HG03354 (cell line): ENCODE measurements around the gene UFD1.
A peak's percentile ranks its signal among the peaks of the same experiment; 100 is the strongest.

Experiments used
- ATAC-seq: cut with Tn5 transposase; IDR thresholded peaks from one replicate; pipeline ENCODE4 v1.9.1; 2021; ENCODE audit warnings: mild to moderate bottlenecking; ENCODE audit not compliant: unreplicated experiment, poor library complexity, severe bottlenecking

Gene UFD1

GRCh38 chr22:19478901-19479354 lies at the start of gene UFD1:
Gene UFD1, minus strand, starts transcription at chr22:19479193. Its CDS starts 108 bp downstream, at chr22:19479085.
- peak; percentile 62 for ATAC-seq

GRCh38 chr22:19527861-19528417 lies 48.9 kb upstream of the UFD1 start:
- ATAC-seq, result no peak

GRCh38 chr22:19527321-19527721 lies 48.3 kb upstream of the UFD1 start:
- ATAC-seq, result no peak

- no peak for ATAC-seq
Measured at GRCh38 chr22:19526702-19527111, 47.7 kb upstream of the UFD1 start.

GRCh38 chr22:19526076-19526701 lies 47.2 kb upstream of the UFD1 start:
- no peak for ATAC-seq

- no peak for ATAC-seq
Measured at GRCh38 chr22:19525666-19526065, 46.7 kb upstream of the UFD1 start.

- no peak for ATAC-seq
Measured at GRCh38 chr22:19525116-19525660, 46.2 kb upstream of the UFD1 start.

GRCh38 chr22:19524170-19525115 lies 45.5 kb upstream of the UFD1 start, which contains the start of gene CLDN5:
Gene CLDN5, minus strand, starts transcription at chr22:19524410. Its CDS starts 155 bp downstream, at chr22:19524255.
- ATAC-seq, result no peak

- ATAC-seq, result no peak
Measured at GRCh38 chr22:19523240-19524169, 44.5 kb upstream of the UFD1 start.

- ATAC-seq, result no peak
Measured at GRCh38 chr22:19522881-19523239, 43.9 kb upstream of the UFD1 start.

- ATAC-seq, result no peak
Measured at GRCh38 chr22:19522190-19522880, 43.3 kb upstream of the UFD1 start.

GRCh38 chr22:19520566-19521305 lies 41.7 kb upstream of the UFD1 start:
- no peak for ATAC-seq

- no peak for ATAC-seq
Measured at GRCh38 chr22:19520007-19520406, 41.0 kb upstream of the UFD1 start.

GRCh38 chr22:19519041-19519926 lies 40.3 kb upstream of the UFD1 start:
- ATAC-seq, result no peak

- ATAC-seq, result no peak
Measured at GRCh38 chr22:19518635-19519034, 39.6 kb upstream of the UFD1 start.

GRCh38 chr22:19517919-19518611 lies 39.1 kb upstream of the UFD1 start:
- ATAC-seq, result no peak

GRCh38 chr22:19517171-19517500 lies 38.1 kb upstream of the UFD1 start:
- ATAC-seq, result no peak
